ENCODE data around the gene NHSL1. TPM values are rescaled to one million over a fixed set of nuclear protein-coding genes. Genes with fewer than 3 reads are reported as not detected.

NHSL1 gene
- total RNA-seq, 2 donors from 2014 or later: 16.3 to 17.5 TPM

- no peak for TF ChIP-seq CTCF (conservative IDR thresholded peaks at IDR 0.05)
- Histone ChIP-seq H3K4me3 (ENCODE audit: low read length) (no peak overlapping the region), H3K4me1 (ENCODE audit: control insufficient read depth, insufficient read depth, low read length) (no peaks in the 10 kb centered on the region), H3K36me3 (ENCODE audit: control insufficient read depth, insufficient read depth, low read length) (peaks cover 20% of the 10 kb centered on the region), H3K27ac (ENCODE audit: low read depth, low read length) (no peak overlapping the region), H3K27me3 (ENCODE audit: control insufficient read depth, insufficient read depth, low read length, poor library complexity, severe bottlenecking) (no peaks in the 10 kb centered on the region), H3K9ac (ENCODE audit: extremely low read depth, low read length, poor library complexity, severe bottlenecking) (no peak overlapping the region), H3K9me3 (ENCODE audit: control insufficient read depth, low read length) (no peaks in the 10 kb centered on the region)
- H3K36me3 Mint-ChIP-seq (ENCODE audit: low read depth): peaks cover 14% of the 10 kb centered on the region
- no peaks in the 10 kb centered on the region for H3K4me1 Mint-ChIP-seq
- no peak overlapping the region for H3K27ac Mint-ChIP-seq
- WGBS, 2 experiments (ENCODE audit: insufficient coverage in 1 of 2, insufficient read length in 1 of 2): 96 to 97% methylated on average over 36 to 48 of the region's 48 CpGs
- DNase-seq: no peak
- no peaks in the 10 kb centered on the region for H3K9me3 Mint-ChIP-seq
- no peaks in the 10 kb centered on the region for H3K27me3 Mint-ChIP-seq (ENCODE audit: insufficient read depth)
- H3K4me3 Mint-ChIP-seq: no peak overlapping the region
These were observed 75.0 kb downstream of the NHSL1 start for GRCh38 chr6:138424004-138424904.

DNA sequence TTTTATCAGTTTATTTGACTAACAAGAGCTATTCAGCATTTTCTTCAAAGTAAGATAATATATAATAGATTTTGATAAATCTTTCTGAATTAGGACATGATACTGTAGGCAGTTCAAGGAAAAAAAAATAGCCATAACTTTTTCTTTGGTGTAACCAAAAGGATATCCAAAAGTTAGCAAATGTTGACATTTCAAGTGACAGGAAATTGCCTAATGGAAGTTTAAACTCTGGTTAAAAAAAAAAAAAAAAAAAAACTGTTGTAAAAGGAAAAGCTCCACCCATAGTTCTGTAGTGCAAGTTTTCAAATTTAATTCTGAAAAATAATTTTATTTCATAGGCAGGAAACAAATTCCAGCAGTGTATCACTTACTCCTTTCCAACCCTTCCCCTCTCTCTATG lies 76.4 kb downstream of the NHSL1 start:
- H3K9me3 ChIP-seq (ENCODE audit: control insufficient read depth, low read length): no peaks in the 10 kb centered on the region
- Mint-ChIP-seq H3K27me3 (ENCODE audit: insufficient read depth) (no peaks in the 10 kb centered on the region), H3K4me1 (no peaks in the 10 kb centered on the region), H3K9me3 (no peaks in the 10 kb centered on the region), H3K36me3 (ENCODE audit: low read depth) (peaks cover 28% of the 10 kb centered on the region), H3K4me3 (no peak overlapping the region), H3K27ac (no peak overlapping the region)
- H3K36me3 ChIP-seq (ENCODE audit: control insufficient read depth, insufficient read depth, low read length): peaks cover 13% of the 10 kb centered on the region
- H3K9ac ChIP-seq (ENCODE audit: extremely low read depth, low read length, poor library complexity, severe bottlenecking): no peak overlapping the region
- H3K27ac ChIP-seq (ENCODE audit: low read depth, low read length): no peak overlapping the region
- no peaks in the 10 kb centered on the region for H3K27me3 ChIP-seq (ENCODE audit: control insufficient read depth, insufficient read depth, low read length, poor library complexity, severe bottlenecking)
- TF ChIP-seq CTCF (conservative IDR thresholded peaks at IDR 0.05): no peak
- no peak overlapping the region for H3K4me3 ChIP-seq (ENCODE audit: low read length)
- no peak for DNase-seq
- H3K4me1 ChIP-seq (ENCODE audit: control insufficient read depth, insufficient read depth, low read length): no peaks in the 10 kb centered on the region

DNA sequence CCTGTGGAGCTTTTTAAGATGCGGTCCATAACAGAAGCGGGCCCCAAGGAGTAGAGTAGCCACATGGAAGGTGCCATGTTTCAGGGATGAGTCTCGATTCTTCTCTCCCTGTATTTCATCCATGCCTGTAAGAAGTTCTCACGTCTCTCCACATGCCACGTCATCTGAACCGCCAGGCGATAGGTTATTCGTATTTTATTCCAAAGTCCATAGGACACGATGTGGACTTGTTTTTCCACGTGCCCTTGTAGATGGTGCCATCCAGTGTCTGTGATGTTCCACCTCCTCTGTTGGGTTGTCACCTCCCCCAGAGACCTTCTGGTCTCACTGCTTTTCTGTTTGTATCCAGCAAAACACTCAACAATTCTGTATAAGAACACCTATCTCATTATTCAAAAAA lies 77.7 kb downstream of the NHSL1 start:
- peak; percentile 34 for DNase-seq
- Histone ChIP-seq H3K27ac (ENCODE audit: low read depth, low read length) (no peak overlapping the region), H3K4me3 (ENCODE audit: low read length) (no peak overlapping the region), H3K36me3 (ENCODE audit: control insufficient read depth, insufficient read depth, low read length) (peaks cover 11% of the 10 kb centered on the region), H3K9ac (ENCODE audit: extremely low read depth, low read length, poor library complexity, severe bottlenecking) (no peak overlapping the region), H3K9me3 (ENCODE audit: control insufficient read depth, low read length) (no peaks in the 10 kb centered on the region), H3K4me1 (ENCODE audit: control insufficient read depth, insufficient read depth, low read length) (peaks cover 8% of the 10 kb centered on the region), H3K27me3 (ENCODE audit: control insufficient read depth, insufficient read depth, low read length, poor library complexity, severe bottlenecking) (no peaks in the 10 kb centered on the region)
- Mint-ChIP-seq H3K36me3 (ENCODE audit: low read depth) (peaks cover 32% of the 10 kb centered on the region), H3K9me3 (no peaks in the 10 kb centered on the region), H3K4me3 (no peak overlapping the region), H3K27me3 (ENCODE audit: insufficient read depth) (no peaks in the 10 kb centered on the region), H3K27ac (no peak overlapping the region), H3K4me1 (peaks cover 11% of the 10 kb centered on the region)
- WGBS, 2 experiments (ENCODE audit: insufficient coverage in 1 of 2, insufficient read length in 1 of 2): 93 to 99% methylated on average over 10 of the region's 10 CpGs
- no peak for TF ChIP-seq CTCF (conservative IDR thresholded peaks at IDR 0.05)
